ENCODE data around the gene DNAH10.

GRCh38 chr12:123801573-123802178 lies 39.6 kb downstream of the DNAH10 start:
- TF ChIP-seq CTCF (IDR thresholded peaks at IDR 0.05; ENCODE audit: poor library complexity) (peak; percentile 59), EZH2 (IDR thresholded peaks at IDR 0.05; ENCODE audit: borderline replicate concordance) (no peak)
